ENCODE results near the gene TFPT.

The TFPT gene

GRCh38 chr19:54128796-54129616, 13.5 kb upstream of the TFPT start:
- no peak for DNase-seq (ENCODE audit: low read depth)
- H3K4me3 ChIP-seq (ENCODE audit: low read depth, low read length), result no peak overlapping the region
- TF ChIP-seq, protein P1, sequence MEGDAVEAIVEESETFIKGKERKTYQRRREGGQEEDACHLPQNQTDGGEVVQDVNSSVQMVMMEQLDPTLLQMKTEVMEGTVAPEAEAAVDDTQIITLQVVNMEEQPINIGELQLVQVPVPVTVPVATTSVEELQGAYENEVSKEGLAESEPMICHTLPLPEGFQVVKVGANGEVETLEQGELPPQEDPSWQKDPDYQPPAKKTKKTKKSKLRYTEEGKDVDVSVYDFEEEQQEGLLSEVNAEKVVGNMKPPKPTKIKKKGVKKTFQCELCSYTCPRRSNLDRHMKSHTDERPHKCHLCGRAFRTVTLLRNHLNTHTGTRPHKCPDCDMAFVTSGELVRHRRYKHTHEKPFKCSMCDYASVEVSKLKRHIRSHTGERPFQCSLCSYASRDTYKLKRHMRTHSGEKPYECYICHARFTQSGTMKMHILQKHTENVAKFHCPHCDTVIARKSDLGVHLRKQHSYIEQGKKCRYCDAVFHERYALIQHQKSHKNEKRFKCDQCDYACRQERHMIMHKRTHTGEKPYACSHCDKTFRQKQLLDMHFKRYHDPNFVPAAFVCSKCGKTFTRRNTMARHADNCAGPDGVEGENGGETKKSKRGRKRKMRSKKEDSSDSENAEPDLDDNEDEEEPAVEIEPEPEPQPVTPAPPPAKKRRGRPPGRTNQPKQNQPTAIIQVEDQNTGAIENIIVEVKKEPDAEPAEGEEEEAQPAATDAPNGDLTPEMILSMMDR (IDR thresholded peaks at IDR 0.05; ENCODE audit: control insufficient read depth, extremely low read depth, insufficient read depth), result no peak

GRCh38 chr19:54128441-54128725, 12.9 kb upstream of the TFPT start:
- no peak overlapping the region for H3K4me3 ChIP-seq (ENCODE audit: low read depth, low read length)
- DNase-seq (ENCODE audit: low read depth), result no peak
- TF ChIP-seq, protein P1 (IDR thresholded peaks at IDR 0.05; ENCODE audit: control insufficient read depth, extremely low read depth, insufficient read depth), result no peak

GRCh38 chr19:54127688-54128440, 12.4 kb upstream of the TFPT start:
- H3K4me3 ChIP-seq (ENCODE audit: low read depth, low read length), result no peak overlapping the region
- no peak for DNase-seq (ENCODE audit: low read depth)
- TF ChIP-seq, protein P1 (IDR thresholded peaks at IDR 0.05; ENCODE audit: control insufficient read depth, extremely low read depth, insufficient read depth), result no peak

- TF ChIP-seq, protein P1 (IDR thresholded peaks at IDR 0.05; ENCODE audit: control insufficient read depth, extremely low read depth, insufficient read depth), result no peak
- DNase-seq (ENCODE audit: low read depth), result no peak
- H3K4me3 ChIP-seq (ENCODE audit: low read depth, low read length), result no peak overlapping the region
Measured at GRCh38 chr19:54125713-54126112, 10.3 kb upstream of the TFPT start.

DNA sequence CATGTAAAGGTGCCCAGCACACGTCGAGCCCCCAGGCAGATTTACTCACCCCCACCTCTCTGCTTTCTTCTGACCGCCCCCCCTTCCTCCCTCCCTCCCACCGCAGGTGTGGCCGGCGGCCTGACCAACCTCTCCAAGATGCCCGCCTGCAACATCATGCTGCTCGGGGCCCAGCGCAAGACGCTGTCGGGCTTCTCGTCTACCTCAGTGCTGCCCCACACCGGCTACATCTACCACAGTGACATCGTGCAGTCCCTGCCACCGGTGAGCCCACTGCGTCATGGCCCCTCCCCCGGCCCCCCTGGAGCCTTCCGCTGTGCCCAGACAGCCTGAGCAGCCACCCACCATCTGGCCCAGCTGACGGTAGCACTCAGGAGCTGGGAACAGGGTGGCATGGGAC, 8.9 kb upstream of the TFPT start:
- DNase-seq (ENCODE audit: low read depth), result no peak
- TF ChIP-seq, protein P1 (IDR thresholded peaks at IDR 0.05; ENCODE audit: control insufficient read depth, extremely low read depth, insufficient read depth), result no peak
- H3K4me3 ChIP-seq (ENCODE audit: low read depth, low read length), result no peak overlapping the region

DNA sequence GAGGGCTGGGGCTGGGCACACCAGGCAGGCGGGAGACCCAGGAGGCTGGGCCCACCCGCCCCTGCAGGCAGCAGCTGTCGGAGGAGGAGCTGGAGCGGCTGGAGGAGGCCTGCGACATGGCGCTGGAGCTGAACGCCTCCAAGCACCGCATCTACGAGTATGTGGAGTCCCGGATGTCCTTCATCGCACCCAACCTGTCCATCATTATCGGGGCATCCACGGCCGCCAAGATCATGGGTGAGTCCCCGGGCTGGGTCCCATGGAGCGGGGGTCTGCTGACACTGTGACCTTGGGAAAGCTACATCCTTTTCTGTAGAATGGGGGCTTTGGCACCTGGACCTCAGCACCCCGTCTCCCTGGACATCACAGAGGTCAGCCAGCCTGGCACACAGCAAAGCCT, 8.2 kb upstream of the TFPT start:
- TF ChIP-seq, protein P1 (IDR thresholded peaks at IDR 0.05; ENCODE audit: control insufficient read depth, extremely low read depth, insufficient read depth), result no peak
- no peak for DNase-seq (ENCODE audit: low read depth)
- H3K4me3 ChIP-seq (ENCODE audit: low read depth, low read length), result no peak overlapping the region

Measured in LNCaP clone FGC (cell line).